GM08714 (cell line): ENCODE measurements around the gene MMAB.

Experiments
- H3K4me3 ChIP-seq: fragments of 200-500 bp; sonication (Bioruptor generic); 2 replicates; pipeline ENCODE4 v1.5.1; 2014; ENCODE audit warnings: mild to moderate bottlenecking, low read length, inconsistent platforms
- ZNF274 ChIP-seq: IDR thresholded peaks from 2 replicates; pipeline ENCODE4 v1.6.1; 2012; ENCODE audit warnings: mild to moderate bottlenecking, low read depth, low read length

MMAB gene

GRCh38 chr12:109581856-109582255, 8.6 kb upstream of the MMAB start:
- TF ChIP-seq ZNF274: no peak
- H3K4me3 ChIP-seq: no peak overlapping the region

- no peak overlapping the region for H3K4me3 ChIP-seq
- no peak for TF ChIP-seq ZNF274
Observed at GRCh38 chr12:109581334-109581691, 8.0 kb upstream of the MMAB start.

DNA sequence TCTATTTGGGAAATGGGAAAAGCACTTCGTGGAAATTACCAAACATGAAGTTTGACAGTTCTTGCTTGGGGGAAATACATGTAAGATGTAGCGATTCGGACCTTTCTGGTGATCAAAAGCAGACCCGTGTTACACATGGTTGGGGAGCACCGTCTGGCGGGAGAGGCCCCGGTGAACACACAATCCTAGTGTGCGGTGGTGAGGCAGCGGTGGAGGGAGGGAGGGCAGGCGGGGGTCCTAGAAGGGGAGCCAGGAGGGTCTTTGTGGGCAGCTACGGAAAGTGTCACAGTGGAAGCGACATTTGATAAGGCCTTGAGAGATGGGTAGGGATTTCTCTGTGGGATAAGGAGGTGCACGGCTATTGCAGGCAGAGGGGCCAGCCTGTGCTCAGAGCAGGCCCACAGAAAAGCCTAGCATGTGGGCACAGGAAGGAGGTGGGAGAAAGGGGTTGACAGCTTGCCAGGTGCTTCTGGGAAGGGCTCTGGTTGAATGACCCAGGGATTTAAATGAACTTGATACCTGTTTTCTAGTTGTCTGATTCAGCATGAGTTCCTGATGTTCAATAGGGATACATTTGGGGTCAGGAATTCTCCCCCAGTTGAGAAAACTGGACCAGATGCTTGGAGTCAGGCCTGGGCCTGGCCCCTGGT, 7.5 kb upstream of the MMAB start:
- no peak for TF ChIP-seq ZNF274
- H3K4me3 ChIP-seq: no peak overlapping the region

DNA sequence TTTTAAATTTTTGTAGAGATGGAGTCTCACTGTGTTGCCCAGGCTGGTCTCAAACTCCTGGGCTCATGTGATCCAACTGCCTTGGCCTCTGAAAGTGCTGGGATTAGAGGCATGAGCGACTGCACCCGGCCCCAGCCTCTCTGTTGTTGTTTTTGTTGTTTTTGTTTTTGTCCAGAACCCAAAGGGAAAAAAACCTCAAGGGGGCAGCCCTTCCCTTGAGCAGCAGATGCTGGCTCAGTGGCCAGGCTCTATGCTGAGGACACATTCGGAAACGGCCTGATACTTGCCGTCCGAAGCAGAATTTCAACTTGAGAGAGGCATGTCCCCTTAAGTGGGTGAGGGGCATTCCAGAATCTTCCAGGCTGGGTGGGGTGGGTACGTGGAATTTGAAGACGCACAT, 7.0 kb upstream of the MMAB start:
- no peak overlapping the region for H3K4me3 ChIP-seq
- no peak for TF ChIP-seq ZNF274

DNA sequence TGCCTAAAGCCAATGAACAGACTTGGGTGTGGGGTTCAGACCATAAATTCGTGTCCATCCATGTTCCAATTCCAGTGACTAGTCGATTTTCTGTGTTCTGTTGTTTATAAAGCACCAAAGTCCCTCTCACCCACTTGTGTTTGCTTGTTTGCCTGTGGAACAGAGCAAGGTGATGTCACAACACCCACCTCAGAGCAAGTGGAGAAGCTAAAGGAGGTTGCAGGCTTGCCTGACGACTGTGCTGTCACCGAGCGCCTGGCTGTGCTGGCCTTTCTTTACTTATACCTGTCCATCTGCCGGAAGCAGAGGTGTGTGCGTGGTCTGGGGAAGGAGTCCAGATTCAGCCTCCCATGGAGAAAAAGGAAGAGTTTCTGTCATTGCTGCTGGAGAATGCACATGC, 6.3 kb upstream of the MMAB start:
- TF ChIP-seq ZNF274: no peak
- no peak overlapping the region for H3K4me3 ChIP-seq

DNA sequence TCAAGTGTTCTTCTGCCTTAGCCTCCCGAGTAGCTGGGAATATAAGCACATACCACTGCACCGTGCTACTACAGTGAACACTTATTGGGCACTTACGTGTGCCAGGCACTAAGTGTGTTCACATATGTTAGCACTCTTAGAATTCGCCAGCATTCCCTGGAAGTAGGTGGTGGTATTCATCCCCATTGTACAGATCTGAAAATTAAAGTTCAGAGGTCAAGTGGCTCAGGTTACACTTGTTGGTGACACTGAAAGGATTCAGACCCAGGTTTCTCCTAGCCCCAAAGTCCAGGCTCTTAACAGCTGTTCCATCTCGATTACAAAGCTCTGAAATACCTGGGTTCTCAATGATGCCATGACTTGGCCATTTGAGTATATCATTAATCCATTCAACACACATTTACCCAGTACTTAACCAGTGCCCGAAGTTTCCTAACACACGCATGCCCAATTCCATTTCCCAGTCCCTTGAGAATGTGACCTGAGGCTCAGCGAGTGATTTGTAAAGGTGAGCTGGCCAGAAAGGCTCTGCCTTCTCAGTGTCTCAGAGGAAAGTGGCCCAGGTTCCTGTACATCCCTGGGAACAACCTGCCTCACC, 5.1 kb upstream of the MMAB start:
- H3K4me3 ChIP-seq: no peak overlapping the region
- TF ChIP-seq ZNF274: no peak

DNA sequence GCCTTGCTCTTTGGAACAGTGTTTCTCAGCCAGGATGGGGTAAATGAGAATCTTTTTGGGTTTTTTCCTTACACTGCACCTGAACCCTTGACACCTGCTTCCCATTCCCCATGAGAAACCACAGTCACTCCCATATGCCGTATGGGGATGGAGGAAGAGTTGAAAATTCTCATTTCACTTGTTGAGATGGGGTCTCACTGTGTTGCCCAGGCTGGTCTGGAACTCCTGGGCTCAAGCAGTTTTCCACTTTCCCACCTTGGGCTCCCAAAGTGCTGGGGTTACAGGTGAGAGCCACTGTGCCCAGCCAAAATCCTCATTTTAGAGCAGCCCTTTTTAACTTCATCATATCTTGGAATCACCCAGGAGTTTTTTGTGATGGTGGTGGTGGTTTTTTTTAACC, 4.0 kb upstream of the MMAB start:
- TF ChIP-seq ZNF274: no peak
- no peak overlapping the region for H3K4me3 ChIP-seq

GRCh38 chr12:109575683-109576082, 2.4 kb upstream of the MMAB start:
- TF ChIP-seq ZNF274: no peak
- no peak overlapping the region for H3K4me3 ChIP-seq

DNA sequence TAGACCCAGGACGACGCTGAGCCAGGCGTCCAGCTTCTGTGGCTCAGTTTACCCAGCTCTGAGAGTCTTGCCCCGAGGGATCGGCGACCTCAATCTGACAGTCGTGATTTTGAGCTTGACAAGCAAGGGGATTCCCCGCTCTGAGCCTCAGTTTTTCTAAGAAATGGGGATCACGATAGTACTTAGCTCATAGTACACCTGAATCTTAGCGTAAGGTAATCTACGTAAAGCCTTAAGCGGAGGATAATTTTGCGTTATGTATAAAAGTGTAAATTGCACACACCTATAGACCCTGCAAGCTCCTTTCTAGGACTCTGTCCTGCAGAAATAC, 575 bp upstream of the MMAB start:
- peak overlapping the region; percentile 97 for H3K4me3 ChIP-seq
- TF ChIP-seq ZNF274: no peak

DNA sequence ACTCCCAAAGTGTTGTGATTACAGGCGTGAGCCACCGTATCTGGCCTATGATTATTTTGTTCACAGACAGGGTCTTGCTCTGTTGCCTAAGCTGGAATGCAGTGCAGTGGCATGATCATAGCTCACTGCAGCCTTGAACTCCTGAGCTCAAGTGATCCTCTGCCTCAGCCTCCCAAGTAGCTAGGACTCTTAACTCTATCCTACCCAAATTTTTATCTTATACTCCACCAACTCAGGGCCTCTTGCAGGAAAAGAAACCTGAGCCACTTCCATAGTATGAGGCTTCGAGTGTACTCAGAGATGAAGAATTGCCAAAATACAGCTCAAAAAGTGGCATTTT, 828 bp downstream of the MMAB start:
- H3K4me3 ChIP-seq: peak overlapping the region; percentile 86
- TF ChIP-seq ZNF274: no peak

- H3K4me3 ChIP-seq: peak overlapping the region; percentile 86; the same call in 1 of the 2 replicates
- TF ChIP-seq ZNF274: no peak
Observed at GRCh38 chr12:109571773-109572505, 1.4 kb downstream of the MMAB start.

DNA sequence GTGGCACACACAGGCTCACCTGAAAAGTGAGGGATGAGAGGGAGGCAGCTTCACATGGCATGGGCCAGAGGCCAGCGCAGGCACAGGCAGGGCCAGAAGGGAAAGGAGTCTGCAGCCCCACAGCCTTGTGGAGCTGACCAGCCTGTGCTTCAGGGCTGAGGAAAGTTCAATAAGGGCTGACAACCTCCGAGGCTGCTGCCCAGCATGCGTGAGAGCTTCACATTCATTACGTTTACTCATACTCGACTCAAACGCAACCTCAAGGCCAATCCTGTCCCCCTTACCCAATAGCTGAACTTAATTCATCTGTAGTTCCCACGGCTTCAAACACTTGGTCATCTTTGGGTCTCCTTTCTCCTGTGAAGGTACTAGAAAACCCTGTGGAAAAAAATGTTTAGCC, 4.8 kb downstream of the MMAB start:
- TF ChIP-seq ZNF274: no peak
- no peak overlapping the region for H3K4me3 ChIP-seq

DNA sequence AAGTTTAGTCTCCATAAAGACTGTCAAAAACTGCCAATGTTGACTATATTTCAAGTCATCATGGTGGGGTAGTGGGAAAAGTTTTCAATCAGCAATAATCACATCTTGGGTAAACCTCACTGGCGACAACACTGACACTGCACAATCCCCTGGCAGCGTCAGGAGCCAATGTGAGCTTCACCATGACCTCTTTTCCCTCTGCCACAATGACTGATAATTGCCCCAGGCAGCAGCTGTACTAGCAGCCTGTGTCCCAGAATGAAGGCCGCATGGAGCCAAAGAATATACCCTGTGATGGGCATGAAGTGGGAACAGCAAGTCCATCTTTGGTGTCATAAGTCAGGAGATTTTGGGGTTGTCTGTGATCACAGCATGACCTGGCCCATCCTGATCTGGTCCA, 5.3 kb downstream of the MMAB start:
- no peak for TF ChIP-seq ZNF274
- H3K4me3 ChIP-seq: no peak overlapping the region

GRCh38 chr12:109567296-109567695, 6.0 kb downstream of the MMAB start:
- no peak for TF ChIP-seq ZNF274
- no peak overlapping the region for H3K4me3 ChIP-seq

GRCh38 chr12:109566424-109566823, 6.9 kb downstream of the MMAB start:
- no peak overlapping the region for H3K4me3 ChIP-seq
- TF ChIP-seq ZNF274: no peak
